Activated CD4-positive, CD25-positive, alpha-beta regulatory T cell treated with anti-CD3 and anti-CD28 coated beads, Interleukin-2, amount 50 U/mL, for 16 hours (primary cell): ENCODE measurements around the gene PITX2.
"Not testable (repeated sequence)": the region's sequence is repeated elsewhere in the genome, so short reads cannot be mapped to it uniquely, and the experiment has no call there.

Experiments used
- DNase-seq: peaks from one replicate; pipeline ENCODE4 v3.0.0-alpha.2; 2020; ENCODE audit warnings: low read depth, low spot score

The PITX2 gene

DNA sequence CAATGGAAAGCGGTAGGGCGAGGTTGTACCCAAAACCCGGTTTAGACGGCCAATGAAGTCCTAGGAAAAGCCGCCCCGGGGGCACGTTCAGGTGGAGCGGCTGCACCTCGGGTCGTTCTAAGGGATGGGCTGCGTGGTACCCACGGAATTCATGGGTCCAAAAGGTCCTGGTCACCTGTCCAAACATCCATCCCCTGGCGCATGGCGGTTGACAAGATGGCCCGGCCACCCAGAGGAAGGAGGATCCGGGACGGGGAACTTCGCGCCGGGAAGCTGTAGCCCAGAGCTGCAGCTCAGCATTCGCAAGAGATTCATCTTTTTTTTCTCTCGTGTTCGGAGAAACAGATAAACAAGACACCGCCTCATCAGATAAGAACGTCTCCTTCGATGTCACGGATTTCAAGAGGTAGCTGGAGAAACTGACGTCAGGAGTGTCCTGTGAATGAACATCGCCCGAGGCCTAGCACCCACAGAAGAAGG lies 10.9 kb downstream of the PITX2 start:
- DNase-seq: no peak

DNA sequence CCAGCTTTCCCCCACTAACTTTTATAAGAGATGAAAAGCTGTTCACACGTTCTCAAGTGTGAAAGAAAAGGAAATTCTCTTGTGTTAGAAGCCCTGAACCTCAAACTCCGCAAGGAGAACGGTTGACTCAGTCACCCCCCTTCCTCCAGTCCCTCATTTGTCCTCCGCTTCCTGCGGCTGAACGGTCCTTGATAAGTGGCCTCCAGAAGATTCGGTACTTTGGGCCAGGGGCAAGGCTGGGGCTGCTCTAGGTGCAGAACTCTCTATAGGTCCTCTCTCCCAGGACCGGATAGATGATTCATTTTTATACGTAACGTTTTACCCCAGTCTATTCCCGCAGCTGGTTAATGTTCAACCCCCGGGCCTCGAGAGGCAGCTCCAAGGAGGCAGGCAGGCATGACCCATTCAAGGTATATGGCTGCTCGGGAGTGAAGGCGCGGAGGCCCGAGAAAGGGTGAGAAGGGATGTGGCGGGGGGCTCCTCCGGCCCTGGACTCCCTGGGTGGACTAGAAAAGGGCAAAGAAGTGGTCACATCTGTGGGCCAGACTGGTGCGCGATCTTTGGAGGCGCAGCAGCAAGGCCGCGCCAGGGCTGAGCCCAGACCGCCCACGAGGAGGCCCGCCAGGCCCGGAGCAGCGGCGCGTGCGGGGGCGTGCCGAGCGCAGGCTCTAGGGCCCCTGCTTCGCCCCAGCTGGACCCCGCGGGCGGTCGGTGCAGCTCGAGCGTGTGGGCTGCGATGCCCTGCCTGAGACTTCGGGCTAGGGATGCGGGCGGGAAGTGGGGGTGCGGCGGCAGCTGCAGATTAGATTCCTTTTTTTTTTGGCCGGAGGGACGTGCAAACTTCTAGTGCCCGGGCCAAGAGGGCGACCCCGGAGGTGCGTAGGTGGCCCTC lies 11.7 kb downstream of the PITX2 start:
- no peak for DNase-seq

DNA sequence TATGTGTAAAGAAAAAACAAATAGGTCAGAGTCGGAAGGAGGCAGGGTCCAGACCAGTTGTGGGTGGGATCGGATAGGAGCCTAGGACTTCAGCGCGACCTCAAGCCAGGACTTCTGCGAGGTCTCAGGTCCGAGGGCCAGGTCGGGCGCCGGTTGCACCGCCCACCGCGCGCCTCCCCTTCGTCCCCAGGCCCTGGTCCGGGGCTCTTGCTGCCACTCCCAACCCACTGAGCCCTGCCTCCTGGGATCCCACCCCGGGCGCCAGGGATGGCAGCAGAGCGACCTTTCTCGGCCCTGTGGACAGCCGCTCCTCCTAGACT lies 12.3 kb downstream of the PITX2 start:
- no peak for DNase-seq

DNA sequence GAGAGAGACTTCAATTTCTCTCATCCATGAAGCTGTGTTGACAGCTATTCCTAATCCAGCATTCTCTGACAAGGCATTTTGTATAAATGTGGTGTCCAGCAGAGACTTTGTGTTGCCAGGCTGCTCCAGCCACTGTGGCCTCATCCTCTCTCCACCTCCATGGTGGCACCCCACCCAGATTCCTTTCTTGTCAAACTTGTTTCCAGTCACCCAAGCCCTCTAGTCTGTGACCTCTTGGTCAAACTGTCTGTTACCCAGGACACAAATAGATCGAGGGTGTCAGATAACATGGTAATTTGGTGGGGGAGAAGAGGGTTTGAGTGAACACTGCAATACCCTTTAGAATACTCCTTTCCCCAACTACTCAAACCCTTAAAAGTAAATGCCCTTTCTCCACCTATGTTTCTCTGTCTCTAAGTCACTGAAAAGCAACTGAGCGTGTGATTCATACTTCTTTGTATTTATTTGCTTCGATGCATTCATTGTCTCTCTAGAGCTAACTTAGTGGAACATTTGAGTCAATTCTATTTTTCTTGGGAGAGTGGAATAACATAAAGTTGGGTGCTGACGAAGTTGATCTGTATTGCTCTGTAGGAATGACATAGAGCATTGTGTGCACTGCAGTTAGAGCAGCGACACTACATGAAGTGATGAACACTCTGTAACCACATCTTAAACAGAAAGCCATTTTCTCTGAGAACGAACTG lies 13.7 kb downstream of the PITX2 start:
- no peak for DNase-seq

DNA sequence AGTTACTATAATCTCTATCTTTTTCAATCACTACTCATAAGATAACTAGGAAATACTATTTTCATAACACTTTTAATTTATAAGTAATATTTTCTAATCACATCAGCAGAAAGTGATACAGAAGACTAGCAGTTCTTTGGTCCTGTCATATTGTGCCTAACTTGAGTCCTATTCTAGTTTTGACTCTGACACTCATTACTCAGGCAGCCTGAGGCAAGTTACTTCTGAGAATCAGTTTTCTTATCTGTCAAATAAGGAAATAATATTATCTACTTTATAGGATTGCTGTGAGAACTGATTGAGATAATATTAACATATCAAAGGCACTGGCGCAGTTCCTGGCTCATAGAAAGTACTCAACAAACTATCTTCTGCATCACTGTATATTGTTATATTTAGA lies 17.8 kb downstream of the PITX2 start:
- DNase-seq: no peak

DNA sequence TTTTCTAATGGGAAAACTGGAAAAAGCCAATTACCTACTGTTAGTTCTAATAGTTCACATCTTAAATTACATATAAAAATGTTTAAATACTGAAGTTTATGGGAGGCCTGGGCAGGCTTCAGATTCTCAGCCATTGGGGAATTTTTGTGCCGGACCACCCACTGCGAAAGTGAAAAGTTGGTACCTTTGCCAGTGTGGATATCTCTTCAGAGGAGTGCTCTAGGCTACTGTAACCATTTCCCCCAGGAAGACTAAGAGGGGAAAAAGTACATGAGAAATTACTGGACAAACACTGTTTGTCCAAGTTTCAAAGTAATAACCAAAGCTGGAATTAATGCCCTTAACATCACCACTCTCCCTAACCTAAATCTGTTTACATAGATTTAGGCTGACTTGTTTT lies 20.8 kb downstream of the PITX2 start:
- DNase-seq: no peak

DNA sequence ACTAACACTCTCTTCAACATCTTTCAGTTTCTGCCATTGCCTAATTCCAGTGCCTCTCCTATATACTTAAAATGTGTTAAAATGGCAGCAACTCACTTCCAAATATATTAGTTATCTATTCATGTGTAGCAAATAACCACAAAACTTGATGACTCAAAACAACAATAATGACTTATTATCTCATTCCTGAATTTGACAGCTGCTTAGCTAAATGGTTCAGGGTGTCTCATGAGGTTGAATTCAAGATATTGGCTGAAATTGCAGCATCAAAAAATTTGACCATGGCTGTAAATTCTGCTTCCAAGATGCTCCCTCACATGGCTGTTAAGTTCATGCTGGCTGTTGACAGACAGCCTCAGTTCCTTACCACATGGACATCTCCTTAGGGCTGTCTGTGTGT lies 25.3 kb downstream of the PITX2 start:
- no peak for DNase-seq

DNA sequence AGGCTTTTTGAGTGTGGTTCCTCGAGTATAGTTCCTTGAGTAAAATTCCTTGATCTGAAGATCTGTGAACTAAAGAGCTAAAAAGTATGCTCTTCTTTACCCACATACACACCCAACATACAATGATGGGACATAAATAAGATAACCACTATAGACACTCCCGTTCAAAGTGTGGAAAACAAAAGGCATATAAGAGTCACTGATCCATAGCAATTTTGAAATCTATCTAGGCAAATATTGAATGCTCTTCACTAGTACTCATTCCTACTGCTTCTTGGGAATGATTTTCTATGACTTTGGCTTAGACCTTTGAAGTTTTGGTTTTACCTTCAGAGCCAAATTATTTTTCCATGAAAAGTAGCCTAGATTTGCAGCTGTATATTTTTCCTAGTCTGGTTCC lies 26.4 kb downstream of the PITX2 start:
- DNase-seq: no peak

DNA sequence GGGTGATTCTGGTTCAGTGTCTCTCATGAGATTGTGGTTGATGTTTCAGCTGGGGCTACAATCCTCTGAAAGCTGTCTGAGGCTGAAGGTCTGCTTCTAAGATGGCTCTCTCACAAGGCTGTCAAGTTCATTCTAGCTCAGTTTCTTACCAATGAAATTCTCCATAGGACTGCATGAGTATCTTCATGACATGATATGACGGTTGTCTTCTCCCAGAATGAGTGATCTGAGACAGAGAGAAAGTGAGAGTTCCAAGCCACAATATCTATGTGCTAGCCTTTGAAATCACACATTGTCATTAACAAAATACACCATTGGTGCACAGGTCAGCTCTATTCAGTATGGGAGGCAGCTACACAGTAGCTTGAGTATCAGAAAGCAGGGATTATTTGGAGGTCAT lies 27.3 kb downstream of the PITX2 start:
- DNase-seq: no peak

DNA sequence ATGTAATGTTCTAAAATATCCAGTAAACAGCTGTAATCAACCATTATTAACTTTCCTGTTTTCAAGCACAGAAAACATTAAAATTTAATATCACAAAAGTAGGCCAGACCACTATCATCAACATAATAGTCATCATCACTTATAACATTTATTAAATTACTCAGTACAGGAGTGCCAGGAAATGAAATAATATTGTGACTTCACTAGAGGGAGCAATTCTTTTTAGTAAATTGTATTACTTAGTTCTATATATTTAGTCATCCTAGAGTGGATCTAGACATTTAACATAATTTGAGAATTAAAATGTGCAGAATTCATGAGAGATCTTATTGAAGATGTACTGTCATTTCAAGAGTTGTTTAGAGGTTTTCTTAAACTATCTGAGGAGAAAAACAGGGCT lies 33.6 kb downstream of the PITX2 start:
- no peak for DNase-seq

DNA sequence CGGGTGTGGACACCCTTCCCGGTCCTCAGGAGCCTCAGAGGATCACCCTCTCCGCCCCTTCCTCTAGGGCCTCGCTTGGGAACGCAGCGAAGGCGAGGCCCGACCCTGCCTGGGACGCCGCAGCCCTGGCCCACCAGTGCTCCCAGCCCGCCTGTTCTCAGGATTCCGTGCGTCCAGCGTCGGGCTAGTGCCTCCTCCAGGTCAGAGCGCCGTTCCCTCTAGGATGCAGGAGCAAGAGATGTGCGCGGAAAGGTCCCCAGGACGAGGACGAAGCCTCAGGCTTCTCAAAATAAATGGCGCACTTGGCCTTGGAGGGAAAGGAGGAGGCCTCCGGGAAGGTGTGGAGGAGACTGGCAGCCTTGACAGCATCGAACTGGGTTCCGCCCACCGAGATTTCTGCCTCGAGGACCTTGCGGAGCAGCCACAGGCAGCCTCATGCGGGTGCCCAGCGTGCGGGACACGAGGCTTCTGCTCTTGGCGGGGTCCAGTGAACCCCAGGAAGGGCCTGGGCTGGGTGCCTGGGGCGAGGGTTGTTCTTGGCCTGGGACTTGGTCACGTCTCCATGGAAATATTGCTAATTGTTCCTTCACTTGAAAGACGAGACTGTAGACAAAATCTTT lies 35.1 kb downstream of the PITX2 start:
- no peak for DNase-seq

DNA sequence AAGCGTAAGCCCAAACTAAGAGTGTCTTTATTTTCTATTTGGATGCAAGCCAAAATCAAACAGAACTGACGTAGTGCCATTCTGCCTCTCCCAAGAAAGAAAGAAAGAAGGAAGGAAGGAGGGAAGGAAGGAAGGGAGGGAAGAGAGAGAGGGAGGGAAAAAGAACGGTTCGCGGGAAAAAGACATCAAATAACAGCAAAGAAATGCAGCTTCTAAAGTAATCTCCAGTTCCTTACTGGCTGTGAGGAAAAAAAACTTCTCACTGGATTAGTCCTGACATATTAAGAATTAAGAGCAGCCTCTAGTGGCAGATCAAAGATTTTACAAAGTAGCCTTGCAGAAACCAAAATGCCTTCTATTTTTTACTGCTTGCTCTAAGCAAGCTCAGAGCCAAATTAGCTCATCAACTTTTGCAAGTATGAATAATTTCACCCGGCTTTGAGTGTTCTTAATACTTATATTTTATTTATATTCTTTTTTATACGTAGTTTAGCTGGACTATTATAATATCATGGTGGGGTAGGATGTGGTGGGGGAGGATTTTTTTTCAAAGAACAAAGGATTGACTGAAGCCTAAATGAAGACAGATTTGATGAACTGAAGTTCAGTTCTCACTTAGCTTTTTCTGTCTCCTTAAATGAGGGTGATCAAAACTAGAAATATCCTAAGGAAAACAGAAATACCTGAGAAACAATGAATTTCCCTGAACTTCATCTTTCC lies 36.6 kb downstream of the PITX2 start:
- DNase-seq: no peak

DNA sequence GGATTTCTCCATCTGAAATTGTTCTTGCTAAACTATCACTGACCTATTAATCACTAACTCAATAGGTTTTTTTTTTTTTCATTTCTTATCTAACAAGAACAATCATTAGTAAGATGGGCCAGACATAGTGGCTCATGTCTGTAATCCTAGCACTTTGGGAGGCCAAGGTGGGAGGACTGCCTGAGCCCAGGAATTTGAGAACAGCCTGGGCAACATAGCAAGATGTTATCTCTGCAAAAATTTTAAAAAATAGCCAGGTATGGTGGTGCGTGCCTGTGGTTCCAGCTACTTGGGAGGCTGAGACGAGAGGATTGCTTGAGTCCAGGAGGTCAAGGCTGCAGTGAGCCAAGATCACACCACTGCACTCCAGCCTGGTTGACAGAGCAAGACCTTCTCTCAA lies 46.2 kb downstream of the PITX2 start:
- DNase-seq: not testable (repeated sequence)
